ENCODE measurements around the gene TMPRSS7.

The TMPRSS7 gene

GRCh38 chr3:112122870-112123269, 88.3 kb downstream of the TMPRSS7 start:
- ChIA-PET POLR2A (no interaction called here), CTCF (interaction anchor here (1.6 kb wide), 1 partner anchor 11 kb away, joined by 6 read pairs; no protein-coding TSS in a partner anchor)
- DNase-seq (ENCODE audit: low read depth, low spot score): no peak
- no peak overlapping the region for H3K4me3 ChIP-seq (ENCODE audit: low read depth, low read length)
- TF ChIP-seq CTCF (IDR thresholded peaks at IDR 0.05; ENCODE audit: insufficient read depth, low read length, missing control alignments): no peak

- H3K4me3 ChIP-seq (ENCODE audit: low read depth, low read length): no peak overlapping the region
- ChIA-PET CTCF (interaction anchor here (1.4 to 1.6 kb wide), 2 partner anchors 12 to 431 kb away, joined by 3 to 6 read pairs; no protein-coding TSS in a partner anchor), POLR2A (no interaction called here)
- TF ChIP-seq CTCF (IDR thresholded peaks at IDR 0.05; ENCODE audit: insufficient read depth, low read length, missing control alignments): no peak
- no peak for DNase-seq (ENCODE audit: low read depth, low spot score)
Measured at GRCh38 chr3:112123548-112123947, 89.0 kb downstream of the TMPRSS7 start.

- POLR2A ChIA-PET: no interaction called here
Measured at GRCh38 chr3:112124907-112125607, 90.5 kb downstream of the TMPRSS7 start.

DNA sequence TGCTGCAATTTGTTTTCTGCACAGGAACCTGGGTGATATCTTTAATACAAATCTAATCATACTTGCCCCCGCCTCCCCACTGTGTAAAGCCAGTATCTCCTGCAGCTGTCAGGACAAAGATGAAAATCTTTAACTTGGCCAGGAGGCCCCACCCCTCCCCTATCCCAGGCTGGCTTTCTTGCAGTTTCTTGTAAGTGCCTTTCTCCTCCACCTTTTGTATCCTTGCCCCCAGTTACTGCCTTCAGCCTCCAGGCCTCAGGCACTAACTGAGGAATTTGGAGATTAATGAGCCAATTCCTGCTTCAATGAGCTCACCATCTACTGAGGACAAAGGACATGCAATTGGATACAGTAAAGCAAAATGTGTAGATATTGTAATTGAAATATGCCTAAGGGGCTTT, 92.0 kb downstream of the TMPRSS7 start:
- POLR2A ChIA-PET: no interaction called here
- TF ChIP-seq CTCF (IDR thresholded peaks at IDR 0.05; ENCODE audit: insufficient read depth, low read length, missing control alignments): no peak
- no peak overlapping the region for H3K4me3 ChIP-seq (ENCODE audit: low read depth, low read length)
- DNase-seq (ENCODE audit: low read depth, low spot score): no peak
- CTCF ChIA-PET: interaction anchor here (1.4 to 5.7 kb wide), 4 partner anchors 9 to 21 kb away, joined by 4 to 36 read pairs (median 11); no protein-coding TSS in a partner anchor

More at GRCh38 chr3:112124907-112125607, 90.5 kb downstream of the TMPRSS7 start:
- CTCF ChIA-PET: interaction anchor here (0.9 to 5.7 kb wide), 9 partner anchors 11 to 433 kb away, joined by 3 to 36 read pairs (median 4); partner anchors contain the start of gene SLC9C1
- H3K4me3 ChIP-seq (ENCODE audit: low read depth, low read length): no peak overlapping the region
- no peak for DNase-seq (ENCODE audit: low read depth, low spot score)
- no peak for TF ChIP-seq CTCF (IDR thresholded peaks at IDR 0.05; ENCODE audit: insufficient read depth, low read length, missing control alignments)

DNA sequence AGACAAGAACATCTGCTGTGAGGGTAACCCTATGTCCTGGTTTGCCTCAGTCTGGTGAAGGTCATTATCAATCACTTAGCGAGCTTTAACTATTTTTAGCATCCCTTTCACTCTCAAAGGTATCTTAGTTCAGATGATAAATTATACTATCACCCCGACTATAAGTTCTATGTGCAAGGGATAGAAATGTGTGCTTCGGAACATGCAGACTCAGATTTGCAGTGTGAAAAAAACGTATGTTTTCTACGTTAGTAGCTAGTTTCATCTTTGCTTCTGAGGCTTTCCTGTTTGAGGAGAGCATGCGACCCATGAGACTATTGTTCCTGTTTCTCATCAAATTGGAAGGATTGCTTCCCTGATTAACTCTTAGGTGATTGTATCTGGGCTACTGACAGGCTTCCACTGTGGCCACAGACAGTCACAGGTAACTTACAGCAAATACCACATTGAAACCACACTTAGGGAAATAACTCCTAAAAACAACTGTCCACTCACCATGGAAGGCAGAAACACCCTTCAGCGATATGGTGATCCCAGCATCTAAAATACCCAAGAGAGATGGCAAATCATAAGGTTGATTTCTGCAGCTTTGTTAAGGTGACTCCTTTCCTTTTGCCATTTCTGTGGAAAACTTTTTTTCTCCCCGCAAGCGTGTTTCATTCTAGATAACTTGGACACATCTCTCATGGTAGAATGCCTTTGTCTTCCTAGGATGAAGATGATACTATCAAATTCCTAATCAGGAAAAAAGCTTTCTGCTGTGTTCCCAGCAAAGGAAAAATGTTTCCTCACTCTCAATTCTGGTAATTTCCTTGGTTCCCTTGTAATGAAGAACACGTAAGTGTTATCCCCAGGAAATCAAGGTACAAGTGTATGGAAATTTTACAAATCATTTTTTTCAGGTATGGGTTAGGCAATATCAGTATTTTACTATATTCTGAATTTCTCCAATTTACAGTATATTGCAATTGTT, 93.3 kb downstream of the TMPRSS7 start:
- no peak overlapping the region for H3K4me3 ChIP-seq (ENCODE audit: low read depth, low read length)
- no peak for TF ChIP-seq CTCF (IDR thresholded peaks at IDR 0.05; ENCODE audit: insufficient read depth, low read length, missing control alignments)
- POLR2A ChIA-PET: no interaction called here
- CTCF ChIA-PET: interaction anchor here (0.6 to 5.7 kb wide), 4 partner anchors 9 to 1121 kb away, joined by 3 to 36 read pairs (median 8); no protein-coding TSS in a partner anchor
- no peak for DNase-seq (ENCODE audit: low read depth, low spot score)
